Common myeloid progenitor, CD34-positive (primary cell): ENCODE measurements around the gene TOGARAM2.

ENCODE experiments used
- CTCF ChIA-PET: fragments of 350-600 bp; sonication (Branson Sonifier 250); formaldehyde crosslinking; loops from one replicate; lab custom pipeline; 2021; ENCODE audit warnings: antibody characterized with exemption; lab: Charles Lee
- POLR2A ChIA-PET: fragments of 350-600 bp; sonication (Branson Sonifier 250); formaldehyde crosslinking; loops from one replicate; lab custom pipeline; 2021; ENCODE audit warnings: antibody characterized with exemption; lab: Charles Lee
- DNase-seq, 3 donors: peaks; one replicate each; pipeline versions ENCODE4 v3.0.0 to v3.0.0-alpha.2; 2013
- H3K27ac ChIP-seq, 2 experiments: 1 replicate in 1 of 2; 2 replicates in 1 of 2; pipeline ENCODE4 v1.7.0; 2013; ENCODE audit warnings: inconsistent platforms in 2 of 2, low read length in 2 of 2, mild to moderate bottlenecking in 2 of 2, low read depth in 1 of 2, moderate library complexity in 1 of 2; ENCODE audit not compliant: severe bottlenecking in 2 of 2, insufficient read depth in 1 of 2, poor library complexity in 1 of 2
- H3K27me3 ChIP-seq, 5 experiments: replicated peaks in 2 of 5; 1 replicate in 3 of 5; 2 replicates in 2 of 5; pipeline versions ENCODE4 v1.6.1 to v1.7.0; 2013; ENCODE audit warnings: low read length in 4 of 5, mild to moderate bottlenecking in 2 of 5, moderate library complexity in 2 of 5, inconsistent platforms in 1 of 5; ENCODE audit not compliant: insufficient read depth in 5 of 5, control insufficient read depth in 4 of 5
- H3K36me3 ChIP-seq, 4 experiments: 1 replicate in 2 of 4; 2 replicates in 2 of 4; pipeline versions ENCODE4 v1.6.1 to v1.7.0; 2013; ENCODE audit warnings: low read length in 3 of 4, control low read depth in 1 of 4, mild to moderate bottlenecking in 1 of 4; ENCODE audit not compliant: control insufficient read depth in 4 of 4, insufficient read depth in 4 of 4
- H3K4me1 ChIP-seq, 4 experiments: 1 replicate in 3 of 4; 2 replicates in 1 of 4; pipeline versions ENCODE4 v1.6.1 to v1.7.1; 2013; ENCODE audit warnings: low read length in 3 of 4, mild to moderate bottlenecking in 3 of 4, control low read depth in 1 of 4, inconsistent platforms in 1 of 4, moderate library complexity in 1 of 4; ENCODE audit not compliant: control insufficient read depth in 4 of 4, insufficient read depth in 4 of 4; ENCODE audit errors: control extremely low read depth in 1 of 4
- H3K4me3 ChIP-seq, 7 experiments: 1 replicate in 4 of 7; 2 replicates in 3 of 7; pipeline versions ENCODE4 v1.5.1 to v1.7.0; 2013; ENCODE audit warnings: mild to moderate bottlenecking in 7 of 7, low read length in 6 of 7, moderate library complexity in 6 of 7, inconsistent platforms in 2 of 7, low read depth in 2 of 7, control low read depth in 1 of 7; ENCODE audit not compliant: insufficient read depth in 4 of 7, control insufficient read depth in 1 of 7; ENCODE audit errors: extremely low read depth in 1 of 7
- H3K9me3 ChIP-seq, 5 experiments: 1 replicate in 4 of 5; 2 replicates in 1 of 5; pipeline versions ENCODE4 v1.6.1 to v1.7.1; 2013; ENCODE audit warnings: low read length in 4 of 5, mild to moderate bottlenecking in 2 of 5, inconsistent platforms in 1 of 5, low read depth in 1 of 5, moderate library complexity in 1 of 5; ENCODE audit not compliant: control insufficient read depth in 4 of 5, insufficient read depth in 2 of 5; ENCODE audit errors: control extremely low read depth in 1 of 5
- WGBS: methylation state at CpG from one replicate; pipeline ENCODE4 v1.1.5; 2013; ENCODE audit not compliant: insufficient coverage; 5-methylcytosine and 5-hydroxymethylcytosine counted together

Gene TOGARAM2

GRCh38 chr2:28979576-28980366, 1.3 kb upstream of the TOGARAM2 start:
- Histone ChIP-seq H3K4me1 (no peaks in the 10 kb centered on the region), H3K36me3 (no peaks in the 10 kb centered on the region), H3K9me3 (no peaks in the 10 kb centered on the region), H3K27ac (no peak overlapping the region), H3K27me3 (no peaks in the 10 kb centered on the region), H3K4me3 (no peak overlapping the region)
- WGBS = 85% methylated on average over 11 of the region's 13 CpGs
- ChIA-PET POLR2A (interaction anchor here (0.6 kb wide), 1 partner anchor 1099 kb away, joined by 4 read pairs; no protein-coding TSS in a partner anchor), CTCF (no interaction called here)
- no peak for DNase-seq

- POLR2A ChIA-PET = interaction anchor here (0.6 kb wide), 1 partner anchor 1099 kb away, joined by 4 read pairs; no protein-coding TSS in a partner anchor
- H3K36me3 ChIP-seq = no peaks in the 10 kb centered on the region
- no peaks in the 10 kb centered on the region for H3K4me1 ChIP-seq
- no peaks in the 10 kb centered on the region for H3K27me3 ChIP-seq
- no peak overlapping the region for H3K4me3 ChIP-seq
- no peaks in the 10 kb centered on the region for H3K9me3 ChIP-seq
- H3K27ac ChIP-seq = no peak overlapping the region
- DNase-seq = no peak
- CTCF ChIA-PET = interaction anchor here (2.0 kb wide), 1 partner anchor 10 kb away, joined by 5 read pairs; no protein-coding TSS in a partner anchor
- WGBS = 69% methylated on average over 2 of the region's 3 CpGs
Measured at GRCh38 chr2:28980368-28981015, 606 bp upstream of the TOGARAM2 start.

DNA sequence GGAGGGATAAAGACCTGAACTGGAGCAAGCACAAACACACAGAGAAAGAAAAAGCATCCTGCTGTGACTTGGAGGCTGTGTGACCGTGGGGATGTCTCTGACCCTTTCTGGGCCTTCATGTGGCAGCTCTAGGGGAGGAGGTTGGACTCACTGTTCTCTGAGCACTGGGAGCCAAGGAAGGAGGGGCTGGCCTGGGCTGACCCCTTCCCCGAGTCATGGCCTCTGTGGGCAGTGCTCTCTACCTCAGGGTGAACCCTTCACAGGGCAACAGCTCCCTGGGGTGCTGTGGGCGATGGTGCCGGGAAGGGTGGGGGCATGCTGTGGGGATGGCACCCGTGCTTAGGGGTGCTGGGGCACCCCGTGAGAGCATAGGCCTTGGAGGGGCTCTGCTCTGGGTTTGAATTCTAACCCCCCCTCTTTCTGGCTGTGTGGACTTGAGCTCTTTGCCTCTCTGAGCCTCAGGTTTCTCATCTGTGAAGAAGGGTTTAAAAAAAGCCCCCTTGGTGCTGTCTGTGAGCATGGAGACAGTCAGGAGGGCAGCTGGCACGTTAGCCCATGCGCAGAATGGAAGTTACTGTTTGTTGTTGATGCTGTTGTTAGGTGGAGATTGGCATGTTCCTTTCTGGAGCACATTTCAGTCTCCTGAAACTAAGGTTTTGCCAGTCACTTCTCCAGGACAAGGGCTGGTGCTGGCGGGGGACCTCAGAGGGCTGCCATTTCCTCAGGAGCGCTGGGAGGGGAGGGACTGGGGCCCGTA, 700 bp downstream of the TOGARAM2 start:
- DNase-seq = no peak
- Histone ChIP-seq H3K9me3 (no peaks in the 10 kb centered on the region), H3K4me3 (no peak overlapping the region), H3K4me1 (peaks cover 0 to 6% (median 4%) of the 10 kb centered on the region in 4 experiments), H3K36me3 (no peaks in the 10 kb centered on the region), H3K27me3 (no peaks in the 10 kb centered on the region), H3K27ac (no peak overlapping the region)
- POLR2A ChIA-PET = no interaction called here
- WGBS = 88% methylated on average over 9 of the region's 11 CpGs
- CTCF ChIA-PET = interaction anchor here (2.0 kb wide), 1 partner anchor 11 kb away, joined by 5 read pairs; no protein-coding TSS in a partner anchor

DNA sequence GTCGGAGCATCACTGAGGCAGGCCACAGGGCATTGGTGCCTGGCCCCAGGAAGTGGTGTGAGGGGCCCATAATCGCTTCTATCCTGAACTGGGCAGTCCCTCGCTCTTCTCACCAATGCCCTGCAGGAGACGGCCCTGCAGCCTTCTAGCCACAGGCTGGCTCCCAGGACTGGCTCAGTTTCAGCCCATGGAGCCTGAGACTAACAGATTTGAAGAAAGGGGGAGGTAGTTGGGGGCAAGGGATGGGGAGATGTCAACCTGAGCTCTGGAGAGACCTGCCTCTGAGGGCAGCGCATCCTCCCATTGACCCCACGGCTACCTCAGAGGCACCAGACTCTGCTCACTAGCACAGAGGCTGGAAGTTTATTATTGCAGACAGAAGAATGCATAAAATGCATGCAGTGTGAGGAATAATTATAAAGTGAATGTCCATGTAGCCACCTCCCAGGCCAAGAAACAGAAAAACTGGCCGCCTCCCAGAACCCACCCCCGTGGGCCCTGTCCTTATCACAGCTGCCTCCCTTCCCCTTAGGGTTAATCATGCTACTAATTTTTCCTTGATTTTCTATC, 1.4 kb downstream of the TOGARAM2 start:
- CTCF ChIA-PET = interaction anchor here (2.0 kb wide), 1 partner anchor 12 kb away, joined by 5 read pairs; no protein-coding TSS in a partner anchor
- Histone ChIP-seq H3K36me3 (no peaks in the 10 kb centered on the region), H3K9me3 (no peaks in the 10 kb centered on the region), H3K27me3 (no peaks in the 10 kb centered on the region), H3K4me1 (peaks cover 0 to 6% (median 4%) of the 10 kb centered on the region in 4 experiments), H3K27ac (no peak overlapping the region), H3K4me3 (no peak overlapping the region)
- 91% methylated on average over 4 of the region's 8 CpGs for WGBS
- DNase-seq = no peak
- POLR2A ChIA-PET = no interaction called here

DNA sequence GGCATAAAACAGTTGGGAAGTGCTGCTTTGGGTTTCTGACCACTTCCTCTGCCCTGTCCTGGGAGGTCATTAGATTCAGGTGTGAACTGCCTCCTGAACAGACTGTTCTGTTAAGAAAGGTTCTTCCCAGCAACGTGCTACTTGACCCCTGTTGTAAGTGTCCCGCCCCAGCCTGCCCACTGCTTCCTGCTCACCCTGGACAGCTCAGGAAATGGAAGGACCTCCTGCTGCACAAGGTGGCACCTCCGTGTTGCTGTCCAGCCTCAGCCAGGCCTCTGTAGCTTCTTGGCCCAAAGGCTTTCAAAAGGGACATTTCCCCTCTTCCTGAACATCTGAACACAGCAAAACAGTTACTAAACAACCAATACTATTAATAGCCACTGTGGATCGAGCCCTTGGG, 5.3 kb downstream of the TOGARAM2 start:
- DNase-seq = no peak
- ChIA-PET POLR2A (no interaction called here), CTCF (no interaction called here)
- WGBS = 26% methylated on average over 3 of the region's 4 CpGs
- no peaks in the 10 kb centered on the region for H3K9me3 ChIP-seq
- H3K4me1 ChIP-seq = peaks cover 0 to 6% (median 4%) of the 10 kb centered on the region in 4 experiments
- no peaks in the 10 kb centered on the region for H3K36me3 ChIP-seq
- H3K27me3 ChIP-seq = no peaks in the 10 kb centered on the region
- H3K27ac ChIP-seq = no peak overlapping the region
- no peak overlapping the region for H3K4me3 ChIP-seq

DNA sequence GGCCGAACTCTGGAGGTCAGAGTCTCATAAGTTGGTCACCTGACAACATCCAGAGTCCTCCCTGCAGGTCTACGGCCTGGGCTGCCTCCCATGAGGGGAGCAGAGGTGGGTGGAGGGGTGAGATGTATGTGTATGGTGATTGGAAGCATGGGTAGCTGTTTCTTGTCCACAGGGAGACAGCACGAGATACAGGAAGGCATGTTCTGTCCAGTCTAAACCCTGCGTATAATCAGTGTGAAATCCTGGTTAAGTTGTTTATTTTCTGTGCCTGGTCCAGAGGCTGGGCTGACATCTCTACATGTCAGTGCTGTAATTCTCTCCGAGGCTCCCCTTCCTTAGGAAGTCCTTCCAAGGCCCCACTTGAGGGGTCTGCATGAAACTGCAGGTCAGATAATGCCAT, 8.9 kb downstream of the TOGARAM2 start:
- 100% methylated on average over 4 of the region's 5 CpGs for WGBS
- H3K27me3 ChIP-seq = no peaks in the 10 kb centered on the region
- ChIA-PET POLR2A (no interaction called here), CTCF (no interaction called here)
- no peak overlapping the region for H3K4me3 ChIP-seq
- H3K27ac ChIP-seq = no peak overlapping the region
- peaks cover 0 to 11% (median 7%) of the 10 kb centered on the region in 4 experiments for H3K4me1 ChIP-seq
- no peaks in the 10 kb centered on the region for H3K36me3 ChIP-seq
- no peak for DNase-seq
- H3K9me3 ChIP-seq = no peaks in the 10 kb centered on the region
